T-helper 2 cell (primary cell): ENCODE results near the gene C12orf75.
A peak's percentile ranks its signal among the peaks of the same experiment; 100 is the strongest.
"Not testable (repeated sequence)": the region's sequence is repeated elsewhere in the genome, so short reads cannot be mapped to it uniquely, and the experiment has no call there.

Experiments
- DNase-seq, 5 experiments: peaks; one replicate each; pipeline versions ENCODE4 v3.0.0 to v3.0.0-alpha.2; 2012 to 2022

Gene C12orf75

GRCh38 chr12:105336411-105336810 is 5.9 kb downstream of the C12orf75 start:
- no peak for DNase-seq

GRCh38 chr12:105337391-105337790 is 6.9 kb downstream of the C12orf75 start:
- DNase-seq, result peak in 1 of 5 experiments; percentile 88

GRCh38 chr12:105338966-105339365 is 8.5 kb downstream of the C12orf75 start:
- no peak for DNase-seq

- DNase-seq, result no peak
These were observed 10.5 kb downstream of the C12orf75 start for GRCh38 chr12:105341010-105341409.

- not testable (repeated sequence) for DNase-seq
These were observed 11.1 kb downstream of the C12orf75 start for GRCh38 chr12:105341620-105342019.

- DNase-seq, result no peak
These were observed 12.0 kb downstream of the C12orf75 start for GRCh38 chr12:105342464-105342863.

GRCh38 chr12:105343836-105344235 is 13.3 kb downstream of the C12orf75 start:
- no peak for DNase-seq

GRCh38 chr12:105347499-105347898 is 17.0 kb downstream of the C12orf75 start:
- DNase-seq, result no peak

GRCh38 chr12:105348142-105348541 is 17.7 kb downstream of the C12orf75 start:
- no peak for DNase-seq

GRCh38 chr12:105348561-105348960 is 18.1 kb downstream of the C12orf75 start:
- no peak for DNase-seq

- no peak for DNase-seq
These were observed 18.6 kb downstream of the C12orf75 start for GRCh38 chr12:105349138-105349537.

- DNase-seq, result no peak
These were observed 21.0 kb downstream of the C12orf75 start for GRCh38 chr12:105351523-105351922.

GRCh38 chr12:105352052-105352451 is 21.6 kb downstream of the C12orf75 start:
- peak in 1 of 5 experiments; percentile 41 for DNase-seq

- DNase-seq, result no peak
These were observed 22.6 kb downstream of the C12orf75 start for GRCh38 chr12:105352940-105353635.

- no peak for DNase-seq
These were observed 25.3 kb downstream of the C12orf75 start for GRCh38 chr12:105355752-105356151.

GRCh38 chr12:105357162-105357691 is 26.7 kb downstream of the C12orf75 start:
- DNase-seq, result peak in 1 of 5 experiments; percentile 91

- DNase-seq, result no peak
These were observed 28.3 kb downstream of the C12orf75 start for GRCh38 chr12:105358789-105359188.

GRCh38 chr12:105359856-105360255 is 29.4 kb downstream of the C12orf75 start:
- DNase-seq, result no peak

- no peak for DNase-seq
These were observed 33.4 kb downstream of the C12orf75 start for GRCh38 chr12:105363890-105364289.

GRCh38 chr12:105365231-105365630 is 34.7 kb downstream of the C12orf75 start:
- DNase-seq, result no peak

- DNase-seq, result no peak
These were observed 37.7 kb downstream of the C12orf75 start for GRCh38 chr12:105368047-105368646.

GRCh38 chr12:105369014-105369413 is 38.5 kb downstream of the C12orf75 start:
- DNase-seq, result no peak

GRCh38 chr12:105374303-105374702 is 43.8 kb downstream of the C12orf75 start:
- no peak for DNase-seq

GRCh38 chr12:105377077-105377476 is 46.6 kb downstream of the C12orf75 start:
- DNase-seq, result no peak
